Neutrophil (primary cell): ENCODE data around the gene ZNF784.
"Not testable (repeated sequence)": the region's sequence is repeated elsewhere in the genome, so short reads cannot be mapped to it uniquely, and the experiment has no call there.

Experiments used
- H3K27ac ChIP-seq: fragments of 200-600 bp; sonication (generic); 2 replicates; pipeline ENCODE4 v1.5.1; 2016; ENCODE audit warnings: mild to moderate bottlenecking, moderate library complexity
- H3K27me3 ChIP-seq: fragments of 200-600 bp; sonication (generic); 2 replicates; pipeline ENCODE4 v1.6.0; 2016; ENCODE audit warnings: mild to moderate bottlenecking
- H3K36me3 ChIP-seq: fragments of 200-600 bp; sonication (generic); 2 replicates; pipeline ENCODE4 v1.5.1; 2017
- H3K4me1 ChIP-seq, 2 experiments: fragments of 200-600 bp in 1 of 2; sonication (generic) in 1 of 2; 1 replicate in 1 of 2; 2 replicates in 1 of 2; pipeline versions ENCODE4 v1.5.1 to v1.6.1; 2013 to 2016; ENCODE audit warnings: low read depth in 1 of 2, low read length in 1 of 2, mild to moderate bottlenecking in 1 of 2, moderate library complexity in 1 of 2; ENCODE audit not compliant: control insufficient read depth in 1 of 2, insufficient read depth in 1 of 2
- H3K4me3 ChIP-seq, 2 experiments: fragments of 200-600 bp in 1 of 2; sonication (generic) in 1 of 2; 1 replicate in 1 of 2; 2 replicates in 1 of 2; pipeline ENCODE4 v1.5.1; 2013 to 2016; ENCODE audit warnings: low read depth in 1 of 2, low read length in 1 of 2, mild to moderate bottlenecking in 1 of 2, moderate library complexity in 1 of 2
- H3K9me3 ChIP-seq: fragments of 200-600 bp; sonication (generic); 2 replicates; pipeline ENCODE4 v1.5.1; 2016
- TF ChIP-seq, protein P1 (sequence below): fragments of 200-600 bp; sonication (generic); IDR thresholded peaks from 2 replicates; pipeline ENCODE4 v1.5.1; 2016; ENCODE audit warnings: antibody characterized with exemption

ZNF784 gene

DNA sequence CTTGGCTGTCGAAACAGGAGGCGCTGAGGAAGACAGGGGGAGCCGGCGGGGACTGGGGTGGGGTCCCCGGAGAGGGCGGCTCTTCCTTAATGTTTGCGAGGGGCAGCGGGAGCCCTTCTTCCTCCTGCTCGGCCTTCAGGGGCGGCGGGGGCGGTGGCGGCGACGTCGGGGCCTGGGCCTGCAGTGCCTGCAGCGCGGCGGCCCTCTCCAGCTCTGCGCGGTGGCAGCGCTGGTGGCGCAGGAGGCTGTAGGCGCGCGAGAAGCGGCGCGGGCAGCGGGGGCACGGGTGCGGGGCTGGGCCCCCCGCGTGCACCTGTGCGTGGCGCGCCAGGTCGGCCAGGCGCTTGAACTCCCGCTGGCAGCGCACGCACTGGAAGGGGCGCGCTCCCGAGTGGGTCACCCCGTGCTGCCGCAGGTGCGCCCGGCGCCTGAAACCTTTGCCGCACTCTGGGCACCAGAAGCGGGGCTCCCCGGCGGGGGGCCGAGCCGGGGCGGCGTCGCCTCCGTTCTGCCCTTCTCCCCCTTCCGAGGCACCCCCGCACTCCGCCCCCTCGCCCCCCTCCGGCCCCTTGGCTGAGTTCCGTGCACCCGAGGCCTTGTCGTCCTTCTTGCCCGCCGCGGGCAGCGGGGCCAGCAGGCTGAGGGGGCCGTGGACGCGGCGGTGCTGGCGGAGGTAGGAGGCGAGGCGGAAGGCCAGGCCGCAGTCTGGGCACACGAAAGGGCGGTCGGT, 46.2 kb downstream of the ZNF784 start:
- TF ChIP-seq, protein P1, sequence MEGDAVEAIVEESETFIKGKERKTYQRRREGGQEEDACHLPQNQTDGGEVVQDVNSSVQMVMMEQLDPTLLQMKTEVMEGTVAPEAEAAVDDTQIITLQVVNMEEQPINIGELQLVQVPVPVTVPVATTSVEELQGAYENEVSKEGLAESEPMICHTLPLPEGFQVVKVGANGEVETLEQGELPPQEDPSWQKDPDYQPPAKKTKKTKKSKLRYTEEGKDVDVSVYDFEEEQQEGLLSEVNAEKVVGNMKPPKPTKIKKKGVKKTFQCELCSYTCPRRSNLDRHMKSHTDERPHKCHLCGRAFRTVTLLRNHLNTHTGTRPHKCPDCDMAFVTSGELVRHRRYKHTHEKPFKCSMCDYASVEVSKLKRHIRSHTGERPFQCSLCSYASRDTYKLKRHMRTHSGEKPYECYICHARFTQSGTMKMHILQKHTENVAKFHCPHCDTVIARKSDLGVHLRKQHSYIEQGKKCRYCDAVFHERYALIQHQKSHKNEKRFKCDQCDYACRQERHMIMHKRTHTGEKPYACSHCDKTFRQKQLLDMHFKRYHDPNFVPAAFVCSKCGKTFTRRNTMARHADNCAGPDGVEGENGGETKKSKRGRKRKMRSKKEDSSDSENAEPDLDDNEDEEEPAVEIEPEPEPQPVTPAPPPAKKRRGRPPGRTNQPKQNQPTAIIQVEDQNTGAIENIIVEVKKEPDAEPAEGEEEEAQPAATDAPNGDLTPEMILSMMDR, result no peak
- peaks cover 9 to 16% of the 10 kb centered on the region in 2 experiments for H3K4me1 ChIP-seq
- H3K27ac ChIP-seq, result no peak overlapping the region
- H3K27me3 ChIP-seq, result peaks cover 14% of the 10 kb centered on the region
- no peak overlapping the region for H3K4me3 ChIP-seq
- no peaks in the 10 kb centered on the region for H3K9me3 ChIP-seq
- H3K36me3 ChIP-seq, result no peaks in the 10 kb centered on the region

GRCh38 chr19:55576746-55577145, 47.6 kb downstream of the ZNF784 start:
- Histone ChIP-seq H3K36me3 (no peaks in the 10 kb centered on the region), H3K4me1 (peaks cover 9 to 16% of the 10 kb centered on the region in 2 experiments), H3K27me3 (peaks cover 6% of the 10 kb centered on the region), H3K27ac (no peak overlapping the region), H3K4me3 (no peak overlapping the region), H3K9me3 (no peaks in the 10 kb centered on the region)
- TF ChIP-seq, protein P1, result no peak

- not testable (repeated sequence) for H3K4me3 ChIP-seq, H3K9me3 ChIP-seq, H3K27ac ChIP-seq, H3K27me3 ChIP-seq, H3K36me3 ChIP-seq, H3K4me1 ChIP-seq
Measured at GRCh38 chr19:55573929-55574328, 50.4 kb downstream of the ZNF784 start.
